ENCODE data around the gene PPP1R7. TPM values are rescaled to one million over a fixed set of nuclear protein-coding genes. Genes with fewer than 3 reads are reported as not detected.

PPP1R7 gene
- total RNA-seq, 2 donors from 2014 or later: 48.5 to 52.7 TPM

- WGBS, 2 experiments (ENCODE audit: insufficient coverage in 1 of 2, insufficient read length in 1 of 2): 91 to 92% methylated on average over 22 to 28 of the region's 28 CpGs
- H3K27ac Mint-ChIP-seq: no peak overlapping the region
- no peak for DNase-seq
- no peak overlapping the region for H3K4me3 Mint-ChIP-seq
- no peaks in the 10 kb centered on the region for H3K4me1 ChIP-seq (ENCODE audit: control insufficient read depth, insufficient read depth, low read length)
- no peaks in the 10 kb centered on the region for H3K9me3 Mint-ChIP-seq
- peaks cover 22% of the 10 kb centered on the region for H3K36me3 Mint-ChIP-seq (ENCODE audit: low read depth)
- H3K4me1 Mint-ChIP-seq: no peaks in the 10 kb centered on the region
- no peak for TF ChIP-seq CTCF (conservative IDR thresholded peaks at IDR 0.05)
- no peak overlapping the region for H3K4me3 ChIP-seq (ENCODE audit: low read length)
- no peaks in the 10 kb centered on the region for H3K27me3 ChIP-seq (ENCODE audit: control insufficient read depth, insufficient read depth, low read length, poor library complexity, severe bottlenecking)
- H3K9me3 ChIP-seq (ENCODE audit: control insufficient read depth, low read length): no peaks in the 10 kb centered on the region
- H3K9ac ChIP-seq (ENCODE audit: extremely low read depth, low read length, poor library complexity, severe bottlenecking): no peak overlapping the region
- H3K27me3 Mint-ChIP-seq (ENCODE audit: insufficient read depth): no peaks in the 10 kb centered on the region
- peaks cover 8% of the 10 kb centered on the region for H3K36me3 ChIP-seq (ENCODE audit: control insufficient read depth, insufficient read depth, low read length)
- H3K27ac ChIP-seq (ENCODE audit: low read depth, low read length): no peak overlapping the region
These were observed 32.4 kb downstream of the PPP1R7 start for GRCh38 chr2:241182531-241183133.

GRCh38 chr2:241183221-241183620 lies 33.0 kb downstream of the PPP1R7 start:
- no peaks in the 10 kb centered on the region for H3K9me3 ChIP-seq (ENCODE audit: control insufficient read depth, low read length)
- no peaks in the 10 kb centered on the region for H3K27me3 ChIP-seq (ENCODE audit: control insufficient read depth, insufficient read depth, low read length, poor library complexity, severe bottlenecking)
- Mint-ChIP-seq H3K27me3 (ENCODE audit: insufficient read depth) (no peaks in the 10 kb centered on the region), H3K4me1 (peaks cover 3% of the 10 kb centered on the region), H3K9me3 (no peaks in the 10 kb centered on the region), H3K27ac (no peak overlapping the region), H3K4me3 (no peak overlapping the region), H3K36me3 (ENCODE audit: low read depth) (peaks cover 19% of the 10 kb centered on the region)
- no peak for DNase-seq
- no peak for TF ChIP-seq CTCF (conservative IDR thresholded peaks at IDR 0.05)
- H3K9ac ChIP-seq (ENCODE audit: extremely low read depth, low read length, poor library complexity, severe bottlenecking): no peak overlapping the region
- peaks cover 2% of the 10 kb centered on the region for H3K4me1 ChIP-seq (ENCODE audit: control insufficient read depth, insufficient read depth, low read length)
- no peak overlapping the region for H3K27ac ChIP-seq (ENCODE audit: low read depth, low read length)
- 91 to 98% methylated on average over 6 to 9 of the region's 9 CpGs for WGBS, 2 experiments (ENCODE audit: insufficient coverage in 1 of 2, insufficient read length in 1 of 2)
- no peak overlapping the region for H3K4me3 ChIP-seq (ENCODE audit: low read length)
- H3K36me3 ChIP-seq (ENCODE audit: control insufficient read depth, insufficient read depth, low read length): peaks cover 8% of the 10 kb centered on the region

GRCh38 chr2:241184901-241185300 lies 34.6 kb downstream of the PPP1R7 start:
- no peaks in the 10 kb centered on the region for H3K27me3 ChIP-seq (ENCODE audit: control insufficient read depth, insufficient read depth, low read length, poor library complexity, severe bottlenecking)
- no peak overlapping the region for H3K27ac ChIP-seq (ENCODE audit: low read depth, low read length)
- Mint-ChIP-seq H3K27me3 (ENCODE audit: insufficient read depth) (no peaks in the 10 kb centered on the region), H3K4me3 (no peak overlapping the region), H3K9me3 (no peaks in the 10 kb centered on the region), H3K27ac (no peak overlapping the region), H3K36me3 (ENCODE audit: low read depth) (peaks cover 6% of the 10 kb centered on the region), H3K4me1 (peaks cover 4% of the 10 kb centered on the region)
- H3K9ac ChIP-seq (ENCODE audit: extremely low read depth, low read length, poor library complexity, severe bottlenecking): no peak overlapping the region
- H3K4me3 ChIP-seq (ENCODE audit: low read length): no peak overlapping the region
- H3K4me1 ChIP-seq (ENCODE audit: control insufficient read depth, insufficient read depth, low read length): peaks cover 6% of the 10 kb centered on the region
- DNase-seq: no peak
- no peak for TF ChIP-seq CTCF (conservative IDR thresholded peaks at IDR 0.05)
- H3K9me3 ChIP-seq (ENCODE audit: control insufficient read depth, low read length): no peaks in the 10 kb centered on the region
- 77 to 82% methylated on average over 6 to 9 of the region's 9 CpGs for WGBS, 2 experiments (ENCODE audit: insufficient coverage in 1 of 2, insufficient read length in 1 of 2)
- H3K36me3 ChIP-seq (ENCODE audit: control insufficient read depth, insufficient read depth, low read length): no peaks in the 10 kb centered on the region

Measured in endodermal cell (in vitro differentiated cells).